Esophagus squamous epithelium (tissue), 5 donors: ENCODE measurements around the gene SNED1. TPM values are rescaled to one million over a fixed set of nuclear protein-coding genes. Genes with fewer than 3 reads are reported as not detected.

Experiments
- DNase-seq: peaks from one replicate; lab custom pipeline; 2025; lab: John Stamatoyannopoulos, UW
- H3K27ac ChIP-seq, 4 donors: fragments of 200-600 bp; sonication (generic); one replicate each; pipeline ENCODE4 v1.5.1; 2016 to 2019; ENCODE audit warnings: mild to moderate bottlenecking in 1 of 4
- H3K27me3 ChIP-seq, 4 donors: fragments of 200-600 bp; sonication (generic); 1 replicate in 3 of 4; 2 replicates in 1 of 4; pipeline versions ENCODE4 v1.5.1 to v1.6.0; 2017 to 2021; ENCODE audit warnings: antibody characterized with exemption in 1 of 4
- H3K36me3 ChIP-seq, 3 donors: fragments of 200-600 bp; sonication (generic); one replicate each; pipeline ENCODE4 v1.5.1; 2016 to 2019
- H3K4me1 ChIP-seq, 3 donors: fragments of 200-600 bp; sonication (generic); one replicate each; pipeline ENCODE4 v1.5.1; 2017 to 2019
- H3K4me3 ChIP-seq, 4 donors: fragments of 200-600 bp; sonication (generic); 1 replicate in 3 of 4; 2 replicates in 1 of 4; pipeline ENCODE4 v1.5.1; 2016 to 2019; ENCODE audit warnings: mild to moderate bottlenecking in 2 of 4, moderate library complexity in 1 of 4
- H3K9me3 ChIP-seq, 3 donors: fragments of 200-600 bp; sonication (generic); one replicate each; pipeline ENCODE4 v1.5.1; 2016 to 2019
- POLR2A ChIP-seq, 4 donors: fragments of 450-650 bp; IDR thresholded peaks; one replicate each; pipeline ENCODE4 v1.6.1; 2017; ENCODE audit warnings: antibody characterized with exemption in 4 of 4, mild to moderate bottlenecking in 4 of 4, moderate library complexity in 3 of 4
- WGBS, 2 donors: methylation state at CpG; one replicate each; pipeline ENCODE4 v1.1.5; 2018; 5-methylcytosine and 5-hydroxymethylcytosine counted together
- intact Hi-C: fragments of 100-400 bp; cut with DNase I; formaldehyde crosslinking; loops from one replicate; pipeline ENCODE4 v1.15.0; 2022
- total RNA-seq, 4 donors: library from RNA; depleted of rRNA; stranded (reverse); fragments of >200 nt; gene quantifications; one replicate each; pipeline ENCODE4 v1.1.0, GENCODE V29; 2016
- TF ChIP-seq, protein P1 (sequence below), 6 experiments: fragments of 450-650 bp in 4 of 6; fragments of 200-600 bp in 2 of 6; sonication (generic) in 2 of 6; IDR thresholded peaks; one replicate each; pipeline ENCODE4 v1.5.1; 2016 to 2019; ENCODE audit warnings: antibody characterized with exemption in 6 of 6, mild to moderate bottlenecking in 4 of 6, moderate library complexity in 4 of 6
- donor health status: DM: yes; HTN: yes; CAD: no.

Gene SNED1
- total RNA-seq, 4 donors from 2014 or later, result 3.3 to 13.9 (median 4.8) TPM

DNA sequence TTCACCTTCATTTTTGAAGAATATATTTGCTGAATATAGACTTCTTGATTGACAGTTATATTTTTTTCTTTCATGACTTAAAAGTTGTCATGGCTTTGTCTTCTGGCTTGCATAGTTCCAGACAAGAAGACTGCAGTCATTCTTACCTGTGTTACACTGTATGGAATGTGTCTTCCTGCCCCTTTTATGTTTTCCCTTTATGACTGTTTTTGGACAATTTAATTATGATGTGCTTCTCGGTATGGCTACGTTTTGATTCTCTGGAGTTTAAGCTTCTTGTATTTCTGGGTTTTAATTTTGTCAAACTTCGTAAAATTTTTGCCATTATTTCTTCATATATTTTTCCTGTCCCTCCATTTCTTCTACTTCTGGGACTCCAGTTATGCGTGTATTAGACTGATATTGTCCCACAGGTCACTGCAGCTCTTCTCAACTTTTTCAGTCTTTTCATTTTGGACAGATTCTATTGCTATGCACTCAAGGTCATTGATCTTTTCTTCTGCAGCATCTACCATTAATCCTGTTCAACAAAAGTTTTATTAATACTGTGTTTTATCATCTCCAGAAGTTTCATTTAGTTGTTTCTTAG, 86.5 kb downstream of the SNED1 start:
- Histone ChIP-seq H3K4me3 (no peak overlapping the region), H3K36me3 (peaks cover 15 to 61% (median 32%) of the 10 kb centered on the region in 3 donors), H3K9me3 (no peaks in the 10 kb centered on the region), H3K4me1 (peaks cover 0 to 18% (median 0%) of the 10 kb centered on the region in 3 donors), H3K27ac (no peak overlapping the region), H3K27me3 (no peaks in the 10 kb centered on the region)
- intact Hi-C loops, result no loop called here
- 88 to 94% methylated on average over 4 of the region's 4 CpGs for WGBS, 2 donors
- DNase-seq, result no peak
- TF ChIP-seq POLR2A (IDR thresholded peaks at IDR 0.05), result no peak
- TF ChIP-seq, protein P1, sequence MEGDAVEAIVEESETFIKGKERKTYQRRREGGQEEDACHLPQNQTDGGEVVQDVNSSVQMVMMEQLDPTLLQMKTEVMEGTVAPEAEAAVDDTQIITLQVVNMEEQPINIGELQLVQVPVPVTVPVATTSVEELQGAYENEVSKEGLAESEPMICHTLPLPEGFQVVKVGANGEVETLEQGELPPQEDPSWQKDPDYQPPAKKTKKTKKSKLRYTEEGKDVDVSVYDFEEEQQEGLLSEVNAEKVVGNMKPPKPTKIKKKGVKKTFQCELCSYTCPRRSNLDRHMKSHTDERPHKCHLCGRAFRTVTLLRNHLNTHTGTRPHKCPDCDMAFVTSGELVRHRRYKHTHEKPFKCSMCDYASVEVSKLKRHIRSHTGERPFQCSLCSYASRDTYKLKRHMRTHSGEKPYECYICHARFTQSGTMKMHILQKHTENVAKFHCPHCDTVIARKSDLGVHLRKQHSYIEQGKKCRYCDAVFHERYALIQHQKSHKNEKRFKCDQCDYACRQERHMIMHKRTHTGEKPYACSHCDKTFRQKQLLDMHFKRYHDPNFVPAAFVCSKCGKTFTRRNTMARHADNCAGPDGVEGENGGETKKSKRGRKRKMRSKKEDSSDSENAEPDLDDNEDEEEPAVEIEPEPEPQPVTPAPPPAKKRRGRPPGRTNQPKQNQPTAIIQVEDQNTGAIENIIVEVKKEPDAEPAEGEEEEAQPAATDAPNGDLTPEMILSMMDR (IDR thresholded peaks at IDR 0.05), result no peak

DNA sequence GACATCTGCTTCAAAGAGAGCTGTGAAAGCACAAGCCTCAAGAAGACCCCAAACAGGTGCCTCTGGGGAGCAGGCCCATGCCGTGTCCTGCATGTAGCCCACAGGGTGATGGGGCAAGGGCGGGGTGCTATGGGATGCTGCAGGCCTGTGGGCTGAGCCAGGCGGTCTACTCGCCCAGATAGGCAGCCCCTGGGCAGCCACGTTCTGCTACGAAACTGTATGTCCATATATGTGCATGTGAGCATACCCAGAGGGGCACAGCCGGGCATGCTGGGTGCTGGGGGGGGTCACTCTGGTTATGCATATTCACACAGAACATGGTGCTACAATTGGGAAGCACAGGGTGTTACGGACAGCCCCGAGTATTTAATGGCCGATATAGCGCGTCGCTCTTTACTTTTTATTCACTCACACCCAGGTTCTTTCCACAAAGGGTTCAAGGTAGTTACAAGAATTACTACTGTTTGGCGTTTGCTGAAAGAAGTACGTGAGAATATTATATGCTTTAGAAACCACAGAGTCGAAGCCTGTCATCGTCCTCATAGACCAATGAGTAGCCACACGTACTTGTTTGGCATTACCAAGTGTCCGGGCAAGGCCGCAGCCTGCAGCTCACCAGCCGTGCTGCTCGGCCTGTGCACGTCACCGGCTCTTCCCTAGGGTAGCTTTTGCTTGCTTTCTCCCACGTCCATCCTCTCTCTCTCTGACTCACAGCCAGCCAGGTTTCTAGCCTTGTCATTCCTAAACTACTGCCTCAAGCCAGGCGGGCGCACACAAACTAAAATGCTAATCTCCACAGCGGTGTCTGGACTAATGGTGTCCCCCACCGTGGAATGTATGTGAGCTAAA, 89.2 kb downstream of the SNED1 start:
- no peak for DNase-seq
- H3K4me3 ChIP-seq, result no peak overlapping the region
- no peaks in the 10 kb centered on the region for H3K9me3 ChIP-seq
- H3K27ac ChIP-seq, result no peak overlapping the region
- no peaks in the 10 kb centered on the region for H3K27me3 ChIP-seq
- peaks cover 0 to 4% (median 0%) of the 10 kb centered on the region in 3 donors for H3K4me1 ChIP-seq
- peaks cover 18 to 88% (median 41%) of the 10 kb centered on the region in 3 donors for H3K36me3 ChIP-seq
- intact Hi-C loops, result no loop called here
- no peak for TF ChIP-seq POLR2A (IDR thresholded peaks at IDR 0.05)
- TF ChIP-seq, protein P1 (IDR thresholded peaks at IDR 0.05), result no peak
- WGBS, 2 donors, result 90 to 91% methylated on average over 22 to 26 of the region's 29 CpGs

DNA sequence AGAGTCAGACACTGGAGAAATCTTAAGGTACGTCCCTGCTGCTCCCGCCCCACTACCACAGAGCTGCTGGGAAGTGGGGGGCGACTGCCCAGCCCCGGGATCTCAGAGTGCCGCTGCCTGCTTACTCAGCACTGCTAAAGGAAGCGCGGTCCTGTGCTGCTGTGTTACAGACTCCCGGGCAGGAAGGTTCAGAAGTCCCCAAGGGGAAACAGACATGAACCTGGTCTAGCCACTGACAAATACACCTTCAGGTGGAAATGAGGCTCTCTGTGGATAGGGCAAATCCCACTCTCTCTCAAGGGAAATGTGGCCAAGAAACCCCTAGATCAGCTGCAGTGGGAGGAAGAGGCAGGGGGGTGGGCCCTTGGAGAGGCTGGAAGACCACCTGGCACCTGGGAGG, 90.0 kb downstream of the SNED1 start:
- 72 to 90% methylated on average over 5 to 8 of the region's 8 CpGs for whole genome bisulfite sequencing, 2 donors
- Histone ChIP-seq H3K4me1 (peaks cover 0 to 4% (median 0%) of the 10 kb centered on the region in 3 donors), H3K9me3 (no peaks in the 10 kb centered on the region), H3K36me3 (peaks cover 18 to 95% (median 46%) of the 10 kb centered on the region in 3 donors), H3K27ac (peak overlapping the region in 1 of 4 donors; percentile 39), H3K27me3 (no peaks in the 10 kb centered on the region), H3K4me3 (no peak overlapping the region)
- intact Hi-C loops, result no loop called here
- DNase-seq, result no peak
- TF ChIP-seq, protein P1 (IDR thresholded peaks at IDR 0.05), result no peak
- TF ChIP-seq POLR2A (IDR thresholded peaks at IDR 0.05), result no peak

DNA sequence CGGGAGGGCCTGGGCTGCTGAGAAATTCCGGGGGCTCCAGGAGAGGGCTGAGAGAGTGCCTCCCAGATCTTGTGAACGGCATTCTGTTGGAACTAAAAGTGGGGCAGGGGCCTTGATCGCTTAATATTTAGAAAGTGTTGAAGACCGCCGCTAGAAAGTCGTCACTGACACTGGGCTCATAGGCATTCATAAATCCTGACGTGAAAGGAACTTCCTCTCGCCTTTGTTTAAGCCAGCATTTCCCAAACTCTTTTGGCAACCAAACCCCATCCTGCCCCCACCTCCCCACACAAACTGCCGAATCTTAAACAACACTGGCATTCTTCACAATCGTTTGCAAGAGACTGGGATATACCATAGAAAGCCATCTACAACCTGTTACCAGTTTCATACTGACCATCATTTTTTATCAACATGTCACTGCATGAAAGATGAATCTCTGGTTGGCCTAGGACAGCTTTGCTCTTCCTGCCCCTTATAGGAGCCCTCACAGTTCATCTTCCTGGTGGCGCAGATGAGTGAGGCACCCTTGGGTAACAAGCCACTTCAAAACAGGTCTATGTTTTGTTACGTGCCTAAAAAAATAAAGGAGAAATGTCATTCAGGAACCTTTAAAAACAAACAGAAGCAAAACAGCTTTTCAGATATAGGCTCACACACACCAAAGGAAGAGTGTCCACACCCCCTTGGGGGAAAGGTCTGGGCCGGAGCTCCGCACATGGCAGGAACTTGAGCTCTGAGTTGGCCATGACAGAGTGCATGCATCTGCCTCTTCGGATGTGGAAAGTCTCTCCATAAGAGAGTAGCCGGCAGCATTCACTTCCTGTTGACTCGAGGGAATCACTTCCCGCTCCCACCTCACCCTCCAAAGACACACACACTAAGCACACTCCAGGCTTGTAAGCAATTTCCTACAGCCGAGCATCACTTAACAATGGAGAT, 90.6 kb downstream of the SNED1 start:
- no peak overlapping the region for H3K4me3 ChIP-seq
- intact Hi-C loops, result no loop called here
- TF ChIP-seq, protein P1 (IDR thresholded peaks at IDR 0.05), result no peak
- no peak for TF ChIP-seq POLR2A (IDR thresholded peaks at IDR 0.05)
- WGBS, 2 donors, result 69 to 76% methylated on average over 19 to 20 of the region's 20 CpGs
- H3K27me3 ChIP-seq, result no peaks in the 10 kb centered on the region
- H3K4me1 ChIP-seq, result peaks cover 0 to 4% (median 0%) of the 10 kb centered on the region in 3 donors
- H3K36me3 ChIP-seq, result peaks cover 18 to 100% (median 46%) of the 10 kb centered on the region in 3 donors
- no peak for DNase-seq
- H3K9me3 ChIP-seq, result no peaks in the 10 kb centered on the region
- H3K27ac ChIP-seq, result peak overlapping the region in 2 of 4 donors; percentile 16 to 39
